Nephron (organoid): ENCODE measurements around the gene POPDC3.

ENCODE experiments used
- H3K27ac Mint-ChIP-seq, 3 experiments: 2 replicates each; pipeline ENCODE4 v1.8.0; 2020; ENCODE audit warnings: mixed read lengths in 3 of 3, mild to moderate bottlenecking in 2 of 3, moderate library complexity in 1 of 3
- H3K27me3 Mint-ChIP-seq: 2 replicates; pipeline ENCODE4 v1.8.0; 2021; ENCODE audit warnings: low read depth, mild to moderate bottlenecking, moderate library complexity, mixed read lengths
- H3K36me3 Mint-ChIP-seq: 2 replicates; pipeline ENCODE4 v1.8.0; 2020; ENCODE audit warnings: low read depth, mixed read lengths
- H3K4me1 Mint-ChIP-seq: 2 replicates; pipeline ENCODE4 v1.8.0; 2020; ENCODE audit warnings: mixed read lengths
- H3K4me3 Mint-ChIP-seq, 3 experiments: 2 replicates each; pipeline ENCODE4 v1.8.0; 2020; ENCODE audit warnings: mild to moderate bottlenecking in 3 of 3, mixed read lengths in 3 of 3, moderate library complexity in 2 of 3
- H3K9me3 Mint-ChIP-seq: 2 replicates; pipeline ENCODE4 v1.8.0; 2020; ENCODE audit warnings: mixed read lengths
- CTCF ChIP-seq, 3 experiments: fragments of 200-600 bp; sonication (generic); IDR thresholded peaks; one replicate each; pipeline ENCODE4 v1.5.0; 2021; ENCODE audit warnings: antibody characterized with exemption in 3 of 3; ENCODE audit not compliant: unreplicated experiment in 3 of 3

The POPDC3 gene

GRCh38 chr6:105136431-105137350, 43.1 kb downstream of the POPDC3 start:
- Mint-ChIP-seq H3K4me1 (peaks cover 12% of the 10 kb centered on the region), H3K4me3 (peak overlapping the region; percentile 87 to 93 (median 89)), H3K27ac (no peak overlapping the region), H3K27me3 (peaks cover 31% of the 10 kb centered on the region), H3K9me3 (no peaks in the 10 kb centered on the region), H3K36me3 (no peaks in the 10 kb centered on the region)
- no peak for TF ChIP-seq CTCF (IDR thresholded peaks at IDR 0.05; ENCODE audit: unreplicated experiment in 3 of 3)

- no peaks in the 10 kb centered on the region for H3K9me3 Mint-ChIP-seq
Observed at GRCh38 chr6:105135907-105136430, 43.8 kb downstream of the POPDC3 start.

GRCh38 chr6:105135056-105135455, 44.8 kb downstream of the POPDC3 start:
- Mint-ChIP-seq H3K36me3 (no peaks in the 10 kb centered on the region), H3K4me3 (peak overlapping the region; percentile 82 to 91 (median 89)), H3K9me3 (no peaks in the 10 kb centered on the region), H3K4me1 (peaks cover 12% of the 10 kb centered on the region), H3K27ac (no peak overlapping the region), H3K27me3 (peaks cover 31% of the 10 kb centered on the region)
- peak in 1 of 3 experiments; percentile 12 for TF ChIP-seq CTCF (IDR thresholded peaks at IDR 0.05; ENCODE audit: unreplicated experiment in 3 of 3)

More at GRCh38 chr6:105135907-105136430, 43.8 kb downstream of the POPDC3 start:
- no peak for TF ChIP-seq CTCF (IDR thresholded peaks at IDR 0.05; ENCODE audit: unreplicated experiment in 3 of 3)
- Mint-ChIP-seq H3K36me3 (no peaks in the 10 kb centered on the region), H3K4me3 (peak overlapping the region; percentile 82 to 91 (median 89)), H3K27ac (no peak overlapping the region), H3K27me3 (peaks cover 31% of the 10 kb centered on the region), H3K4me1 (peaks cover 12% of the 10 kb centered on the region)

GRCh38 chr6:105122717-105123116, 57.1 kb downstream of the POPDC3 start:
- no peak for TF ChIP-seq CTCF (IDR thresholded peaks at IDR 0.05; ENCODE audit: unreplicated experiment in 3 of 3)
- H3K27me3 Mint-ChIP-seq = no peaks in the 10 kb centered on the region
- no peaks in the 10 kb centered on the region for H3K9me3 Mint-ChIP-seq
- H3K27ac Mint-ChIP-seq = no peak overlapping the region
- H3K4me1 Mint-ChIP-seq = no peaks in the 10 kb centered on the region
- no peaks in the 10 kb centered on the region for H3K36me3 Mint-ChIP-seq
- H3K4me3 Mint-ChIP-seq = no peak overlapping the region

GRCh38 chr6:105121981-105122380, 57.8 kb downstream of the POPDC3 start:
- H3K4me1 Mint-ChIP-seq = no peaks in the 10 kb centered on the region
- TF ChIP-seq CTCF (IDR thresholded peaks at IDR 0.05; ENCODE audit: unreplicated experiment in 3 of 3) = no peak
- H3K27ac Mint-ChIP-seq = no peak overlapping the region
- no peaks in the 10 kb centered on the region for H3K36me3 Mint-ChIP-seq
- no peak overlapping the region for H3K4me3 Mint-ChIP-seq
- no peaks in the 10 kb centered on the region for H3K9me3 Mint-ChIP-seq
- H3K27me3 Mint-ChIP-seq = no peaks in the 10 kb centered on the region
